ENCODE measurements around the gene TRNP1. TPM values are rescaled to one million over a fixed set of nuclear protein-coding genes. Genes with fewer than 3 reads are reported as not detected.
"Not testable (repeated sequence)": the region's sequence is repeated elsewhere in the genome, so short reads cannot be mapped to it uniquely, and the experiment has no call there.

TRNP1 gene
- total RNA-seq, 2 experiments from 2014 or later = 0.16 to 0.38 TPM

- POLR2A ChIA-PET = interaction anchor here (0.6 to 0.7 kb wide), 2 partner anchors 71 to 160 kb away, joined by 3 read pairs; no protein-coding TSS in a partner anchor
- TF ChIP-seq CTCF (IDR thresholded peaks at IDR 0.05) = no peak
- CTCF ChIA-PET = interaction anchor here (1.2 to 3.1 kb wide), 3 partner anchors 14 to 17 kb away, joined by 3 to 9 read pairs (median 6); no protein-coding TSS in a partner anchor
- intact Hi-C loops (cut with micrococcal nuclease) = no loop called here
- Mint-ChIP-seq H3K36me3 (ENCODE audit: low read depth) (no peaks in the 10 kb centered on the region), H3K9me3 (no peaks in the 10 kb centered on the region), H3K4me3 (no peak overlapping the region), H3K27ac (no peak overlapping the region), H3K4me1 (ENCODE audit: low read depth) (peaks cover 3% of the 10 kb centered on the region), H3K27me3 (peaks cover 22% of the 10 kb centered on the region)
- no peak for DNase-seq
- ATAC-seq = no peak
Measured at GRCh38 chr1:26981146-26981846, 12.2 kb upstream of the TRNP1 start.

GRCh38 chr1:26983863-26984262 is 9.6 kb upstream of the TRNP1 start:
- intact Hi-C loops (cut with micrococcal nuclease) = no loop called here
- H3K27me3 Mint-ChIP-seq = peaks cover 24% of the 10 kb centered on the region
- ChIA-PET CTCF (interaction anchor here (1.2 to 3.1 kb wide), 3 partner anchors 10 to 60 kb away, joined by 3 to 9 read pairs (median 4); partner anchors contain the start of gene TRNP1), POLR2A (interaction anchor here (0.8 to 0.9 kb wide), 2 partner anchors 20 to 62 kb away, joined by 3 read pairs; no protein-coding TSS in a partner anchor)
- H3K4me1 Mint-ChIP-seq (ENCODE audit: low read depth) = peaks cover 3% of the 10 kb centered on the region
- DNase-seq (no peak), ATAC-seq (no peak)
- H3K36me3 Mint-ChIP-seq (ENCODE audit: low read depth) = no peaks in the 10 kb centered on the region
- H3K4me3 Mint-ChIP-seq = no peak overlapping the region
- no peaks in the 10 kb centered on the region for H3K9me3 Mint-ChIP-seq
- no peak for TF ChIP-seq CTCF (IDR thresholded peaks at IDR 0.05)
- no peak overlapping the region for H3K27ac Mint-ChIP-seq

- intact Hi-C loops (cut with micrococcal nuclease) = no loop called here
- CTCF ChIA-PET = interaction anchor here (1.2 to 3.1 kb wide), 3 partner anchors 10 to 60 kb away, joined by 3 to 9 read pairs (median 4); partner anchors contain the start of gene TRNP1
Measured at GRCh38 chr1:26984291-26984690, 9.2 kb upstream of the TRNP1 start.

GRCh38 chr1:26986658-26987057 is 6.8 kb upstream of the TRNP1 start:
- POLR2A ChIA-PET = interaction anchor here (0.6 to 1.6 kb wide), 2 partner anchors 10 to 19 kb away, joined by 3 to 4 read pairs; no protein-coding TSS in a partner anchor
- ATAC-seq = no peak
- intact Hi-C loops (cut with micrococcal nuclease) = no loop called here

More at GRCh38 chr1:26984291-26984690, 9.2 kb upstream of the TRNP1 start:
- no peak for ATAC-seq
- DNase-seq = no peak
- POLR2A ChIA-PET = interaction anchor here (0.6 to 0.9 kb wide), 3 partner anchors 20 to 62 kb away, joined by 3 read pairs; no protein-coding TSS in a partner anchor
- Mint-ChIP-seq H3K9me3 (no peaks in the 10 kb centered on the region), H3K36me3 (ENCODE audit: low read depth) (no peaks in the 10 kb centered on the region), H3K4me3 (no peak overlapping the region), H3K27me3 (peaks cover 24% of the 10 kb centered on the region), H3K4me1 (ENCODE audit: low read depth) (peaks cover 3% of the 10 kb centered on the region), H3K27ac (no peak overlapping the region)
- TF ChIP-seq CTCF (IDR thresholded peaks at IDR 0.05) = no peak

GRCh38 chr1:26989403-26990109 is 3.9 kb upstream of the TRNP1 start:
- intact Hi-C loops (cut with micrococcal nuclease) = not testable (repeated sequence)

More at GRCh38 chr1:26986658-26987057, 6.8 kb upstream of the TRNP1 start:
- H3K9me3 Mint-ChIP-seq = no peaks in the 10 kb centered on the region
- TF ChIP-seq CTCF (IDR thresholded peaks at IDR 0.05) = no peak
- H3K4me1 Mint-ChIP-seq (ENCODE audit: low read depth) = peaks cover 7% of the 10 kb centered on the region
- CTCF ChIA-PET = interaction anchor here (1.1 to 2.5 kb wide), 6 partner anchors 11 to 59 kb away, joined by 3 to 19 read pairs (median 5); partner anchors contain the start of gene KDF1
- no peak for DNase-seq
- H3K27ac Mint-ChIP-seq = no peak overlapping the region
- peaks cover 29% of the 10 kb centered on the region for H3K27me3 Mint-ChIP-seq
- H3K4me3 Mint-ChIP-seq = no peak overlapping the region
- no peaks in the 10 kb centered on the region for H3K36me3 Mint-ChIP-seq (ENCODE audit: low read depth)

More at GRCh38 chr1:26989403-26990109, 3.9 kb upstream of the TRNP1 start:
- not testable (repeated sequence) for DNase-seq; H3K36me3 Mint-ChIP-seq (ENCODE audit: low read depth); H3K4me3 Mint-ChIP-seq; ATAC-seq; H3K9me3 Mint-ChIP-seq; H3K27ac Mint-ChIP-seq
- ChIA-PET POLR2A (interaction anchor here (0.7 kb wide), 1 partner anchor 23 kb away, joined by 3 read pairs; no protein-coding TSS in a partner anchor), CTCF (interaction anchor here (0.9 to 1.9 kb wide), 2 partner anchors 8 to 56 kb away, joined by 3 to 4 read pairs; no protein-coding TSS in a partner anchor)
- H3K4me1 Mint-ChIP-seq (ENCODE audit: low read depth) = peaks cover 15% of the 10 kb centered on the region
- H3K27me3 Mint-ChIP-seq = peaks cover 34% of the 10 kb centered on the region
